GM23248 (cell line): ENCODE results near the gene EIF2S1.

Experiments
- EZH2 ChIP-seq: fragments of 200-600 bp; sonication (generic); IDR thresholded peaks from 2 replicates; pipeline ENCODE4 v1.6.1; 2018; ENCODE audit warnings: antibody characterized with exemption, mild to moderate bottlenecking; ENCODE audit not compliant: insufficient read depth, poor library complexity, severe bottlenecking
- EZH2phosphoT487 ChIP-seq: fragments of 200-600 bp; sonication (generic); IDR thresholded peaks from 2 replicates; pipeline ENCODE4 v1.6.1; 2018; ENCODE audit warnings: antibody characterized with exemption, moderate library complexity, mild to moderate bottlenecking, low read depth; ENCODE audit not compliant: insufficient read depth

GRCh38 chr14:67405771-67406170, 45.6 kb downstream of the EIF2S1 start:
- TF ChIP-seq EZH2phosphoT487 (no peak), EZH2 (no peak)
